Measurements from ENCODE around the gene TXNIP. TPM values are rescaled to one million over a fixed set of nuclear protein-coding genes. Genes with fewer than 3 reads are reported as not detected.

Gene TXNIP
- total and polyA plus RNA-seq, 2 of the 4 experiments (the other 2 are of a cell fraction) = 36.4 to 77.2 TPM

- no peaks in the 10 kb centered on the region for H3K36me3 ChIP-seq (ENCODE audit: control insufficient read depth, insufficient read depth, low read length)
- 74% methylated on average over 3 of the region's 5 CpGs; no CpG with 5 or more reads in 1 of the 2 experiments for WGBS, 2 experiments (ENCODE audit: extremely low coverage in 2 of 2, insufficient read length in 1 of 2)
- no peak overlapping the region for H4K91ac ChIP-seq (ENCODE audit: insufficient read depth, low read depth, low read length)
- no peak overlapping the region; the same call in 1 of the 2 replicates for H3K4ac ChIP-seq (ENCODE audit: low read depth, low read length)
- BruUV-seq (replicated peaks) = no TSS peak
- CTCF ChIA-PET = interaction anchor here (0.6 to 3.4 kb wide), 8 partner anchors 8 to 132 kb away, joined by 3 to 29 read pairs (median 3); partner anchors contain the start of genes ANKRD34A and POLR3GL
- no peaks in the 10 kb centered on the region for H4K20me1 ChIP-seq (ENCODE audit: insufficient read depth, low read length)
- H3K23ac ChIP-seq (ENCODE audit: low read depth, low read length) = no peak overlapping the region
- peaks cover 14% of the 10 kb centered on the region for H3K4me1 ChIP-seq (ENCODE audit: control insufficient read depth, insufficient read depth, low read length)
- no peak overlapping the region for H2BK20ac ChIP-seq (ENCODE audit: low read depth, low read length)
- dilution Hi-C loops (cut with HindIII; ENCODE audit: low sequenced_read_pairs, unreplicated experiment) = no loop called here
- no peak overlapping the region for H2BK15ac ChIP-seq (ENCODE audit: low read depth, low read length)
- H3K27ac ChIP-seq (ENCODE audit: insufficient read depth, low read length) = no peak overlapping the region
- POLR2A ChIA-PET (ENCODE audit: unreplicated experiment) = no interaction called here
- H3K79me1 ChIP-seq (ENCODE audit: low read depth in 1 of 2, low read length in 2 of 2) = peaks cover 0 to 12% of the 10 kb centered on the region in 2 experiments; a peak in 3 of 4 replicates
- H3K27me3 ChIP-seq (ENCODE audit: control insufficient read depth, insufficient read depth, low read length) = no peaks in the 10 kb centered on the region
- no peak overlapping the region for H2BK120ac ChIP-seq (ENCODE audit: low read depth, low read length)
- H3K9me3 ChIP-seq (ENCODE audit: control insufficient read depth, insufficient read depth, low read length) = no peaks in the 10 kb centered on the region
- H2AK5ac ChIP-seq (ENCODE audit: low read depth, low read length) = peak overlapping the region; percentile 34; the same call in 1 of the 2 replicates
- H2AK9ac ChIP-seq (replicated peaks; ENCODE audit: low read depth, low read length, poor library complexity) = no peak overlapping the region
- ATAC-seq (ENCODE audit: low read depth) = no peak
- no peak for DNase-seq
- no peak overlapping the region for H3K18ac ChIP-seq (ENCODE audit: low read depth, low read length)
- H2BK5ac ChIP-seq (ENCODE audit: low read depth, low read length, poor library complexity, severe bottlenecking) = no peak overlapping the region
- H3K4me2 ChIP-seq (ENCODE audit: low read depth, low read length) = no peak overlapping the region
- H2AFZ ChIP-seq (replicated peaks; ENCODE audit: low read length, poor library complexity) = no peak overlapping the region
- intact Hi-C loops (cut with micrococcal nuclease) = loop anchor here (1.0 kb wide), 3 partner anchors 13 to 36 kb away; partner anchors contain the start of genes ANKRD34A and POLR3GL
- TF ChIP-seq RAD21 (IDR thresholded peaks at IDR 0.05; ENCODE audit: low read length) (no peak), SMC3 (IDR thresholded peaks at IDR 0.05; ENCODE audit: low read depth, low read length) (no peak), POLR2A (IDR thresholded peaks at IDR 0.05; ENCODE audit: low read depth, low read length) (no peak), MXI1 (IDR thresholded peaks at IDR 0.05; ENCODE audit: borderline replicate concordance, low read depth, low read length) (no peak), RCOR1 (IDR thresholded peaks at IDR 0.05; ENCODE audit: insufficient replicate concordance, low read length) (no peak), CHD1 (IDR thresholded peaks at IDR 0.05; ENCODE audit: low read depth, low read length) (no peak), ELK1 (IDR thresholded peaks at IDR 0.05; ENCODE audit: borderline replicate concordance, low read depth, low read length) (no peak), FOS (IDR thresholded peaks at IDR 0.05; ENCODE audit: low read depth, low read length) (no peak), MAFK (IDR thresholded peaks at IDR 0.05; ENCODE audit: low read depth, low read length) (no peak), RFX5 (IDR thresholded peaks at IDR 0.05; ENCODE audit: low read depth, low read length) (no peak)
- TF ChIP-seq, protein P1, sequence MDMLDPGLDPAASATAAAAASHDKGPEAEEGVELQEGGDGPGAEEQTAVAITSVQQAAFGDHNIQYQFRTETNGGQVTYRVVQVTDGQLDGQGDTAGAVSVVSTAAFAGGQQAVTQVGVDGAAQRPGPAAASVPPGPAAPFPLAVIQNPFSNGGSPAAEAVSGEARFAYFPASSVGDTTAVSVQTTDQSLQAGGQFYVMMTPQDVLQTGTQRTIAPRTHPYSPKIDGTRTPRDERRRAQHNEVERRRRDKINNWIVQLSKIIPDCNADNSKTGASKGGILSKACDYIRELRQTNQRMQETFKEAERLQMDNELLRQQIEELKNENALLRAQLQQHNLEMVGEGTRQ (IDR thresholded peaks at IDR 0.05; ENCODE audit: low read depth, low read length) = no peak
- peaks cover 10% of the 10 kb centered on the region for H3K9me1 ChIP-seq (ENCODE audit: insufficient read depth, low read length)
- H3K56ac ChIP-seq (ENCODE audit: extremely low read depth, insufficient read depth, low read length) = no peak overlapping the region
- no peak overlapping the region for H4K8ac ChIP-seq (ENCODE audit: low read depth in 2 of 2, low read length in 2 of 2)
- H3K14ac ChIP-seq (replicated peaks; ENCODE audit: low read depth, low read length) = no peak overlapping the region
- no peak overlapping the region for H3K9ac ChIP-seq (ENCODE audit: low read depth, low read length)
- in situ Hi-C loops (cut with MboI; ENCODE audit: low sequenced_read_pairs) = no loop called here
- no peak overlapping the region for H3K4me3 ChIP-seq (ENCODE audit: insufficient read depth, low read depth, low read length)
- H4K5ac ChIP-seq (ENCODE audit: low read depth, low read length) = no peak overlapping the region
These were observed 19.4 kb downstream of the TXNIP start for GRCh38 chr1:145977016-145977415.
